T-helper 2 cell treated with Interferon-gamma antibody and Interleukin-4, amounts not matched to agents 100 ng/mL and 5 ng/mL, for 36 hours (primary cell): ENCODE data around the gene ZC3H13. TPM values are rescaled to one million over a fixed set of nuclear protein-coding genes. Genes with fewer than 3 reads are reported as not detected.

Source experiments
- intact Hi-C: fragments of 100-400 bp; cut with micrococcal nuclease; formaldehyde crosslinking; loops from one replicate; pipeline ENCODE4 v1.15.1; 2023
- total RNA-seq: library from RNA; stranded (reverse); gene quantifications from 2 replicates; pipeline ENCODE4 v1.2.3, GENCODE V29; 2022

The ZC3H13 gene
- total RNA-seq, 1 donor from 2014 or later: 42.3 TPM

- intact Hi-C loops: no loop called here
Observed at GRCh38 chr13:46071590-46072249, 19.2 kb upstream of the ZC3H13 start.

GRCh38 chr13:46063292-46063691, 10.7 kb upstream of the ZC3H13 start:
- intact Hi-C loops: no loop called here

- intact Hi-C loops: no loop called here
Observed at GRCh38 chr13:46062185-46062584, 9.6 kb upstream of the ZC3H13 start.

- intact Hi-C loops: loop anchor here (10.0 kb wide), 2 partner anchors 645 to 715 kb away; partner anchors contain the start of genes SLC25A30 and TPT1
Observed at GRCh38 chr13:46059405-46059804, 6.9 kb upstream of the ZC3H13 start.

GRCh38 chr13:46058268-46058667, 5.7 kb upstream of the ZC3H13 start:
- intact Hi-C loops: loop anchor here (10.0 kb wide), 2 partner anchors 643 to 713 kb away; partner anchors contain the start of genes SLC25A30 and TPT1

GRCh38 chr13:46057256-46058015, 4.9 kb upstream of the ZC3H13 start:
- intact Hi-C loops: loop anchor here (10.0 kb wide), 2 partner anchors 643 to 713 kb away; partner anchors contain the start of genes SLC25A30 and TPT1

- intact Hi-C loops: loop anchor here (2.0 to 10.0 kb wide), 6 partner anchors 244 to 1065 kb away; partner anchors contain the start of genes COG3, GPALPP1, LRCH1 and NUFIP1
Observed at GRCh38 chr13:46053162-46054012, 841 bp upstream of the ZC3H13 start.

- intact Hi-C loops: loop anchor here (1.0 to 10.0 kb wide), 9 partner anchors 74 to 1063 kb away; partner anchors contain the start of genes COG3, GPALPP1, LCP1 and LRCH1
Observed at GRCh38 chr13:46051968-46052318, 603 bp downstream of the ZC3H13 start.

- intact Hi-C loops: loop anchor here (5.0 to 10.0 kb wide), 4 partner anchors 247 to 706 kb away; partner anchors contain the start of genes LRCH1, SLC25A30 and TPT1
Observed at GRCh38 chr13:46050771-46051170, 1.8 kb downstream of the ZC3H13 start.

GRCh38 chr13:46045424-46045823, 7.1 kb downstream of the ZC3H13 start:
- intact Hi-C loops: no loop called here

GRCh38 chr13:46043647-46044046, 8.9 kb downstream of the ZC3H13 start:
- intact Hi-C loops: no loop called here

- intact Hi-C loops: no loop called here
Observed at GRCh38 chr13:46041419-46041839, 11.1 kb downstream of the ZC3H13 start.

GRCh38 chr13:46040763-46041162, 11.8 kb downstream of the ZC3H13 start:
- intact Hi-C loops: no loop called here

- intact Hi-C loops: no loop called here
Observed at GRCh38 chr13:46039411-46040182, 12.9 kb downstream of the ZC3H13 start.

GRCh38 chr13:46038296-46038695, 14.2 kb downstream of the ZC3H13 start:
- intact Hi-C loops: no loop called here

GRCh38 chr13:46035066-46035465, 17.5 kb downstream of the ZC3H13 start:
- intact Hi-C loops: no loop called here

GRCh38 chr13:46032341-46032740, 20.2 kb downstream of the ZC3H13 start:
- intact Hi-C loops: no loop called here

- intact Hi-C loops: no loop called here
Observed at GRCh38 chr13:46031581-46032263, 20.8 kb downstream of the ZC3H13 start.

- intact Hi-C loops: no loop called here
Observed at GRCh38 chr13:46025157-46025556, 27.4 kb downstream of the ZC3H13 start.

- intact Hi-C loops: no loop called here
Observed at GRCh38 chr13:46022481-46022880, 30.1 kb downstream of the ZC3H13 start.
